ENCODE data around the gene PRR14L.

DNA sequence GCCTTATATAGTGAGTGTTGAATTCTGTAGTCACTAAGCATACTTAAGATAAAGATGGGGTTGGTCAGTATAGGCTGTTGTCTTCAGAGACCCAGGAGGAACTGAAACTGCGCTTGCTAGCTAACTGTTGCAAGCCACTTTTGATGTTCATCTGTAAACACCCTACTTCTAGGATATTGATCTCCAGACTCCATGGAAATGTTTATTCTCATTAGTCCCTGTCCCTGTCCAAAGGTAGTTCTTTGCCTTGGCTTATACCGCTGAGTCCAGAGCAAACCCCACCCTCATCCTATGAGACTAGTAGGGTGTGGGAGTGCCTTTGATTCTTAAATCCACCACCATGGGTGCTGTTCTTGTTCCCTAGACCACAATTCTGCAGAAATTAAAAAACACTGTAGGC, 40.3 kb upstream of the PRR14L start:
- TF ChIP-seq, protein P1, sequence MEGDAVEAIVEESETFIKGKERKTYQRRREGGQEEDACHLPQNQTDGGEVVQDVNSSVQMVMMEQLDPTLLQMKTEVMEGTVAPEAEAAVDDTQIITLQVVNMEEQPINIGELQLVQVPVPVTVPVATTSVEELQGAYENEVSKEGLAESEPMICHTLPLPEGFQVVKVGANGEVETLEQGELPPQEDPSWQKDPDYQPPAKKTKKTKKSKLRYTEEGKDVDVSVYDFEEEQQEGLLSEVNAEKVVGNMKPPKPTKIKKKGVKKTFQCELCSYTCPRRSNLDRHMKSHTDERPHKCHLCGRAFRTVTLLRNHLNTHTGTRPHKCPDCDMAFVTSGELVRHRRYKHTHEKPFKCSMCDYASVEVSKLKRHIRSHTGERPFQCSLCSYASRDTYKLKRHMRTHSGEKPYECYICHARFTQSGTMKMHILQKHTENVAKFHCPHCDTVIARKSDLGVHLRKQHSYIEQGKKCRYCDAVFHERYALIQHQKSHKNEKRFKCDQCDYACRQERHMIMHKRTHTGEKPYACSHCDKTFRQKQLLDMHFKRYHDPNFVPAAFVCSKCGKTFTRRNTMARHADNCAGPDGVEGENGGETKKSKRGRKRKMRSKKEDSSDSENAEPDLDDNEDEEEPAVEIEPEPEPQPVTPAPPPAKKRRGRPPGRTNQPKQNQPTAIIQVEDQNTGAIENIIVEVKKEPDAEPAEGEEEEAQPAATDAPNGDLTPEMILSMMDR (IDR thresholded peaks at IDR 0.05 in 8 of 11, conservative IDR thresholded peaks at IDR 0.05 in 3 of 11) = no peak
- TF ChIP-seq POLR2AphosphoS5 (IDR thresholded peaks at IDR 0.05) = no peak
- TF ChIP-seq POLR2A (IDR thresholded peaks at IDR 0.05) = no peak
